Trophoblast cell (in vitro differentiated cells and primary cell): ENCODE measurements around the gene TIMM10.
A peak's percentile ranks its signal among the peaks of the same experiment; 100 is the strongest.

ENCODE experiments used
- DNase-seq, 2 donors: peaks; one replicate each; pipeline ENCODE4 v3.0.0-alpha.2; 2016
- H2AFZ ChIP-seq: 2 replicates; pipeline ENCODE4 v1.6.1; 2013; ENCODE audit warnings: low read length, moderate library complexity, mild to moderate bottlenecking; ENCODE audit not compliant: insufficient read depth, poor library complexity
- H2AK5ac ChIP-seq: 2 replicates; pipeline ENCODE4 v1.6.1; 2013; ENCODE audit warnings: mild to moderate bottlenecking, low read length
- H2BK120ac ChIP-seq: 2 replicates; pipeline ENCODE4 v1.6.1; 2013; ENCODE audit warnings: low read length, mild to moderate bottlenecking, moderate library complexity; ENCODE audit not compliant: insufficient read depth, poor library complexity
- H2BK12ac ChIP-seq: 2 replicates; pipeline ENCODE4 v1.6.1; 2013; ENCODE audit warnings: mild to moderate bottlenecking, low read length, moderate library complexity
- H2BK5ac ChIP-seq: 2 replicates; pipeline ENCODE4 v1.6.1; 2013; ENCODE audit warnings: low read length, low read depth, moderate library complexity, mild to moderate bottlenecking; ENCODE audit not compliant: poor library complexity
- H3K14ac ChIP-seq: 2 replicates; pipeline ENCODE4 v1.6.1; 2013; ENCODE audit warnings: mild to moderate bottlenecking, low read length
- H3K18ac ChIP-seq: 2 replicates; pipeline ENCODE4 v1.6.1; 2013; ENCODE audit warnings: mild to moderate bottlenecking, low read length
- H3K23ac ChIP-seq: 2 replicates; pipeline ENCODE4 v1.6.1; 2013; ENCODE audit warnings: low read length
- H3K27ac ChIP-seq: 2 replicates; pipeline ENCODE4 v1.5.1; 2013; ENCODE audit warnings: low read depth, mild to moderate bottlenecking, inconsistent platforms, low read length, moderate library complexity
- H3K27me3 ChIP-seq: 2 replicates; pipeline ENCODE4 v1.6.1; 2013; ENCODE audit warnings: inconsistent platforms, mild to moderate bottlenecking, low read length, moderate library complexity; ENCODE audit not compliant: insufficient read depth
- H3K36me3 ChIP-seq, 2 experiments: 1 replicate in 1 of 2; 2 replicates in 1 of 2; pipeline ENCODE4 v1.6.1; 2013; ENCODE audit warnings: low read length in 2 of 2, mild to moderate bottlenecking in 2 of 2, moderate library complexity in 1 of 2; ENCODE audit not compliant: insufficient read depth in 2 of 2, control insufficient read depth in 1 of 2
- H3K4ac ChIP-seq: 2 replicates; pipeline ENCODE4 v1.6.1; 2013; ENCODE audit warnings: low read depth, mild to moderate bottlenecking, low read length, moderate library complexity
- H3K4me1 ChIP-seq, 2 experiments: 1 replicate in 1 of 2; 2 replicates in 1 of 2; pipeline ENCODE4 v1.6.1; 2013; ENCODE audit warnings: low read length in 2 of 2, mild to moderate bottlenecking in 2 of 2, moderate library complexity in 1 of 2; ENCODE audit not compliant: insufficient read depth in 2 of 2, control insufficient read depth in 1 of 2
- H3K4me2 ChIP-seq: 2 replicates; pipeline ENCODE4 v1.6.1; 2013; ENCODE audit warnings: inconsistent platforms, mild to moderate bottlenecking, low read length, moderate library complexity
- H3K4me3 ChIP-seq: 2 replicates; pipeline ENCODE4 v1.5.1; 2013; ENCODE audit warnings: mild to moderate bottlenecking, low read depth, low read length, inconsistent platforms
- H3K79me1 ChIP-seq: one replicate; pipeline ENCODE4 v1.6.1; 2013; ENCODE audit warnings: low read length
- H3K79me2 ChIP-seq: 2 replicates; pipeline ENCODE4 v1.6.1; 2013; ENCODE audit warnings: low read length, mild to moderate bottlenecking; ENCODE audit not compliant: control insufficient read depth, insufficient read depth, poor library complexity
- H3K9ac ChIP-seq: 2 replicates; pipeline ENCODE4 v1.6.1; 2013; ENCODE audit warnings: mild to moderate bottlenecking, low read length
- H3K9me3 ChIP-seq: 2 replicates; pipeline ENCODE4 v1.6.1; 2013; ENCODE audit warnings: low read depth, mild to moderate bottlenecking, control low read depth, inconsistent platforms, low read length; ENCODE audit not compliant: insufficient read depth
- H4K12ac ChIP-seq: 2 replicates; pipeline ENCODE4 v1.6.1; 2013; ENCODE audit warnings: low read depth, mild to moderate bottlenecking, low read length, moderate library complexity
- H4K8ac ChIP-seq: 2 replicates; pipeline ENCODE4 v1.6.1; 2013; ENCODE audit warnings: low read depth, mild to moderate bottlenecking, low read length, moderate library complexity
- H4K91ac ChIP-seq: one replicate; pipeline ENCODE4 v1.6.1; 2013; ENCODE audit warnings: low read depth, mild to moderate bottlenecking, low read length, moderate library complexity
- WGBS: extraction: QIAGEN DNeasy Blood & Tissue Kit; methylation state at CpG from one replicate; pipeline ENCODE4 v1.1.7; 2013; ENCODE audit warnings: missing lambda C conversion rate; ENCODE audit not compliant: insufficient read length, insufficient coverage; ENCODE audit errors: extremely low coverage; 5-methylcytosine and 5-hydroxymethylcytosine counted together

Gene TIMM10

DNA sequence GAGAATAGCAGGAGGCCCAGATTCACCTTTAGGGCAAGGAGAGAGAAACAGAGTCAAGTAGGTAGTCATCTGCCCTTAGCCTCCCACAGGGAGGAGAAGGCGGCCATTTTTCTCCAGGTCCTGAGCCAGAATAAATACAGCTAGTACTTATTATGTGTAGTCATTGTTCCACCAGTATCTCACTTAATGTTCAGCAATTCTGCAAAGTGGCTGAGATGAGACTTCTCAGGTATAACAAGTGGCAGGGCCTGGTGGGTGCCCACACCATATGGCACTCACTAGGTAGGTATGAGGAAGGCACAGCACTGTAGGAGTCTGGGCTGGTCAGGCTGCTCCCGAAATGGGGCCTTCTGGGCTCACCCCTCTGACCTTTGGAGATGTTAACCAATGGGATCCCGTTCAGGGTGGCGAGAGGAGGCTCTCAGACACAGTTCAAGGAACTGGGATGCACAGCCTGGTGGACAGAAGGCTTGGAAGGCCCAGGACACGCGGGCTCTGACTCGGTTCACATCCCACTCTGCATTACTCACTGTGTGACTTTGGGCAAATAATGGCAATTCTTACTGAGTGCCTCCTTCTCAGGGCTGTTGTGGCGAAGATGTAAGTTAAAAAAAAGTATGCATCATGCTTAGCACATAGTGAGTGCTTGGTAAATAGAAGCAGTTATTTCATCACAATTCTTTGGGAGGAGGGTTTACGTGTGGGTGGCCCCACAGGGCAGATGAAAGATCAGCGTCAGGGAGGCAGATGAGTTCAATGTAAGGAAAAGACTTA lies 45.1 kb downstream of the TIMM10 start:
- Histone ChIP-seq H3K27me3 (peaks cover 22% of the 10 kb centered on the region), H3K4me1 (peaks cover 0 to 7% of the 10 kb centered on the region in 2 experiments), H2BK120ac (no peak overlapping the region), H3K79me1 (no peaks in the 10 kb centered on the region), H3K4ac (no peak overlapping the region), H3K27ac (no peak overlapping the region), H3K4me3 (no peak overlapping the region), H3K4me2 (no peak overlapping the region), H3K9me3 (no peaks in the 10 kb centered on the region), H2AK5ac (no peak overlapping the region), H3K9ac (no peak overlapping the region), H4K12ac (no peak overlapping the region), H3K23ac (no peak overlapping the region), H3K14ac (no peak overlapping the region), H4K91ac (no peak overlapping the region), H2BK12ac (no peak overlapping the region), H2AFZ (no peak overlapping the region), H2BK5ac (no peak overlapping the region), H3K79me2 (no peaks in the 10 kb centered on the region), H4K8ac (no peak overlapping the region), H3K36me3 (no peaks in the 10 kb centered on the region), H3K18ac (no peak overlapping the region)
- no CpG with 5 or more reads among the region's 10 CpGs for WGBS
- DNase-seq = no peak

- H2AK5ac ChIP-seq = no peak overlapping the region
- H3K4ac ChIP-seq = no peak overlapping the region
- no peak overlapping the region for H3K18ac ChIP-seq
These were observed 46.3 kb downstream of the TIMM10 start for GRCh38 chr11:57484141-57484710.

GRCh38 chr11:57483562-57483918 lies 47.0 kb downstream of the TIMM10 start:
- H3K4ac ChIP-seq = no peak overlapping the region
- H4K8ac ChIP-seq = no peak overlapping the region
- H3K23ac ChIP-seq = no peak overlapping the region
- no peaks in the 10 kb centered on the region for H3K79me2 ChIP-seq
- H4K12ac ChIP-seq = no peak overlapping the region
- H2AK5ac ChIP-seq = no peak overlapping the region
- H3K27ac ChIP-seq = no peak overlapping the region
- H2BK120ac ChIP-seq = no peak overlapping the region
- H3K36me3 ChIP-seq = no peaks in the 10 kb centered on the region
- WGBS = no CpG with 5 or more reads among the region's 3 CpGs
- H3K14ac ChIP-seq = no peak overlapping the region
- H3K27me3 ChIP-seq = peaks cover 22% of the 10 kb centered on the region
- no peaks in the 10 kb centered on the region for H3K9me3 ChIP-seq
- H3K18ac ChIP-seq = no peak overlapping the region
- no peak overlapping the region for H4K91ac ChIP-seq
- no peak overlapping the region for H3K4me3 ChIP-seq
- no peak overlapping the region for H2AFZ ChIP-seq
- no peak overlapping the region for H3K4me2 ChIP-seq
- no peaks in the 10 kb centered on the region for H3K79me1 ChIP-seq
- H2BK12ac ChIP-seq = no peak overlapping the region
- no peak overlapping the region for H3K9ac ChIP-seq
- no peak for DNase-seq
- H2BK5ac ChIP-seq = no peak overlapping the region
- peaks cover 0 to 7% of the 10 kb centered on the region in 2 experiments for H3K4me1 ChIP-seq

More at GRCh38 chr11:57484141-57484710, 46.3 kb downstream of the TIMM10 start:
- H4K91ac ChIP-seq = no peak overlapping the region
- no peaks in the 10 kb centered on the region for H3K79me1 ChIP-seq
- H3K23ac ChIP-seq = no peak overlapping the region
- peaks cover 22% of the 10 kb centered on the region for H3K27me3 ChIP-seq
- H4K12ac ChIP-seq = no peak overlapping the region
- H3K4me2 ChIP-seq = no peak overlapping the region
- H2BK12ac ChIP-seq = no peak overlapping the region
- no peak overlapping the region for H2AFZ ChIP-seq
- no peaks in the 10 kb centered on the region for H3K79me2 ChIP-seq
- H3K9me3 ChIP-seq = no peaks in the 10 kb centered on the region
- no peak overlapping the region for H2BK120ac ChIP-seq
- H3K36me3 ChIP-seq = no peaks in the 10 kb centered on the region
- H3K4me3 ChIP-seq = no peak overlapping the region
- no peak overlapping the region for H3K14ac ChIP-seq
- peaks cover 0 to 7% of the 10 kb centered on the region in 2 experiments for H3K4me1 ChIP-seq
- H3K27ac ChIP-seq = no peak overlapping the region
- H3K9ac ChIP-seq = no peak overlapping the region
- H2BK5ac ChIP-seq = no peak overlapping the region
- DNase-seq = no peak
- WGBS = no CpG with 5 or more reads among the region's 7 CpGs
- no peak overlapping the region for H4K8ac ChIP-seq

GRCh38 chr11:57482782-57483561 lies 47.6 kb downstream of the TIMM10 start:
- Histone ChIP-seq H3K36me3 (no peaks in the 10 kb centered on the region), H2AFZ (peak overlapping the region; percentile 56), H3K18ac (no peak overlapping the region), H3K4me1 (peaks cover 0 to 7% of the 10 kb centered on the region in 2 experiments), H2AK5ac (no peak overlapping the region), H3K9me3 (no peaks in the 10 kb centered on the region), H2BK12ac (no peak overlapping the region), H4K91ac (no peak overlapping the region), H3K14ac (peak overlapping the region; percentile 11), H4K8ac (no peak overlapping the region), H3K27me3 (peaks cover 23% of the 10 kb centered on the region), H3K79me2 (no peaks in the 10 kb centered on the region), H3K9ac (no peak overlapping the region), H4K12ac (no peak overlapping the region), H2BK120ac (no peak overlapping the region), H3K4me3 (peak overlapping the region; percentile 11), H3K27ac (no peak overlapping the region), H3K4me2 (peak overlapping the region; percentile 58), H3K4ac (no peak overlapping the region), H3K23ac (no peak overlapping the region), H2BK5ac (no peak overlapping the region), H3K79me1 (no peaks in the 10 kb centered on the region)
- peak in 1 of 2 donors; percentile 46 for DNase-seq
- no CpG with 5 or more reads among the region's 52 CpGs for WGBS
